ENCODE measurements around the gene KANTR. TPM values are rescaled to one million over a fixed set of nuclear protein-coding genes. Genes with fewer than 3 reads are reported as not detected.

Gene KANTR, protein sequence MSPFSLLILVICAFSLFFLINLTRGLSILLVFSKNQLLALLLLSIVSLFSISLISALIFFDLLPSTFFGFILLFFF
- 2.4 TPM for polyA plus RNA-seq (2012; ENCODE audit: low read depth, missing spikeins)

DNA sequence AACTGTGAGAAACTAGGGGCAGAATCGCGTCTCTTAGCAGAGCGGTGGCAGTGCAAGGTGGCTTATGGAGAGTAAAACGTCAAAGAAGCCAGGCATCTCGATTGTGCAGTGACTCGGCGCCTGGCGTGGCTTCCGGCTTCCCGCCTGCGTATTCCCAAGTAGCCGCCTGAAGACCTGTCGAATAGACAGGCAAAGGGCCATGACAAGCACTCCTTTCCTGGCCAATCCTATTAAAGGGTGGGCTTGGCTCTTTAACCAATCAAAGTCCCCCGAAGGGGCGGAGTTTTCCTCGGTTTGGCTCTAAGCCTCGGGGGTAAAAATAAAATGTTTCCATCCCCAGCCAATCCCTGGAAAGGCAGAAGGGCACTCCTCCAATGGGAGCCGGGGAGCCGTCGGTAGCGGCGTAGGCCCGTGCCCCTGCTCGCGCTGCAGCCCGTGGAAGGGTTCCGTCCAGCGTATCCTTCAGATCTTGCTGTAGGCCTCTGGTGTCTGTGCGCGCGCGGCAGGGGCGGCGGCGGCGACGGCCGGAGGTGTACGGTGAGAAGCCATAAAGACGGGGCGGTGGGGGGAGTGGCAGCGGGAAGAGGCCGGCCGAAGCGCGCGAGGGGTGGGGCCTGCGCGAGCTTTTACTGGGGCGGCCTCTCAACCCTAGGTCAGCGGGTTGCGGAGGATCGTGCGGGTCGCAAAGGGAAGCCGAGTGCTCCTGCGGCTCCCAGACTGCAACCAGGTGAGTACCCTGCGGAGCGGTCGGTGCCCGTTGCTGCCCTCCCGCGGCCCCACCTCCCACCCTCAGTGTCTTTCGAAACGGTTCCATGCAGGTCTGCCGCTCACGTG lies at the start of gene KANTR:
Gene KANTR (plus strand): TSS at position 395 of the 834 bp plus-strand sequence. CDS start 30,131 bp downstream, outside the sequence.
- DNase-seq (ENCODE audit: insufficient read length, low spot score), result peak; percentile 61
- FAIRE-seq, result no peak
- TF ChIP-seq TAF1 (IDR thresholded peaks at IDR 0.05; ENCODE audit: low read depth, low read length) (0 out of 2 replicates have a peak, but pooled peaks have one; percentile 6), POU2F2 (IDR thresholded peaks at IDR 0.05; ENCODE audit: low read depth, low read length) (no peak)

DNA sequence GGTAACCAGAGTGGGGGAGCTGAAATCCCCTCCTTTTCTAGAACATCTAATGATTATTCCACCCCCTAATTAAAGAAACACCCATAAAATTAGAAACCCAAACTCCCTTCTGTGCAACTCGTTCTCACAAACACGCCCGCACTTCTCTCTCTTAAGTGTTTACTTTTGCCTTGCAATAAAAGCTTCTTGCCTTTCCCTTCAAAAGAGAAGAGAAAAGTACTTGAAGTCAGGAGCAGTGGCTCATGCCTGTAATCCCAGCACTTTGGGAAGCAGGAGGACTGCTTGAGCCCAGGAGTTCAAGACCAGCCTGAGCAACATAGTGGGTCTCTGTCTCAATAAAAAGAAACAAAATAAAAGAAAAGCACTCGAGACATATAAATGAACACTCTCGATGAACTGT lies 48.9 kb upstream of the KANTR start:
- TF ChIP-seq POU2F2 (IDR thresholded peaks at IDR 0.05; ENCODE audit: low read depth, low read length) (no peak), TAF1 (IDR thresholded peaks at IDR 0.05; ENCODE audit: low read depth, low read length) (no peak), POLR2A (IDR thresholded peaks at IDR 0.05; ENCODE audit: low read depth, low read length) (no peak), PAX5 (IDR thresholded peaks at IDR 0.05; ENCODE audit: insufficient read depth, low read length, severe bottlenecking) (no peak), POLR2AphosphoS5 (IDR thresholded peaks at IDR 0.05; ENCODE audit: low read depth, low read length) (no peak), SPI1 (IDR thresholded peaks at IDR 0.05; ENCODE audit: low read depth, low read length) (no peak)
- DNase-seq (ENCODE audit: insufficient read length, low spot score) (no peak), FAIRE-seq (no peak)

DNA sequence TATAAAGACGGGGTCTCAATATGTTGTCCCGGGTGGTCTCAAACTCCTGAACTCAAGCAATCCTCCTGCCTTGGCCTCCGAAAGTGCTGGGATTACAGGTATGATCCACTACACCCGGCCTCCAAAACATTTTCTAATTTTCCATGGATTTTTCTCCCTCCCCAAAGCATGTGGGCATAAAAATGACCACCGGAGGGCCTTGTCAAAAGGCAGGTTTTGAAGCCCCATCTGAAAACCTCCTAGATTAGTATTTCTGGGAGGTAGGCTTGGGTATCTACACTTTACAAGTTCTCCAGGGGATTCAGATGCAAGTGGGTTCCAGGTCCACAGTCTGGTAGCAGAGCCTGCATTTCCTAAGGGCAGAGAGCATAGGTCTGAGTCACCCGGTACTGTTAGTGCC lies 46.7 kb upstream of the KANTR start:
- DNase-seq (ENCODE audit: insufficient read length, low spot score), result no peak
- no peak for TF ChIP-seq PAX5 (IDR thresholded peaks at IDR 0.05; ENCODE audit: insufficient read depth, low read length, severe bottlenecking)
- no peak for TF ChIP-seq TAF1 (IDR thresholded peaks at IDR 0.05; ENCODE audit: low read depth, low read length)
- TF ChIP-seq SPI1 (IDR thresholded peaks at IDR 0.05; ENCODE audit: low read depth, low read length), result no peak
- TF ChIP-seq POLR2A (IDR thresholded peaks at IDR 0.05; ENCODE audit: low read depth, low read length), result no peak
- TF ChIP-seq POLR2AphosphoS5 (IDR thresholded peaks at IDR 0.05; ENCODE audit: low read depth, low read length), result no peak
- no peak for TF ChIP-seq POU2F2 (IDR thresholded peaks at IDR 0.05; ENCODE audit: low read depth, low read length)
- FAIRE-seq, result no peak

DNA sequence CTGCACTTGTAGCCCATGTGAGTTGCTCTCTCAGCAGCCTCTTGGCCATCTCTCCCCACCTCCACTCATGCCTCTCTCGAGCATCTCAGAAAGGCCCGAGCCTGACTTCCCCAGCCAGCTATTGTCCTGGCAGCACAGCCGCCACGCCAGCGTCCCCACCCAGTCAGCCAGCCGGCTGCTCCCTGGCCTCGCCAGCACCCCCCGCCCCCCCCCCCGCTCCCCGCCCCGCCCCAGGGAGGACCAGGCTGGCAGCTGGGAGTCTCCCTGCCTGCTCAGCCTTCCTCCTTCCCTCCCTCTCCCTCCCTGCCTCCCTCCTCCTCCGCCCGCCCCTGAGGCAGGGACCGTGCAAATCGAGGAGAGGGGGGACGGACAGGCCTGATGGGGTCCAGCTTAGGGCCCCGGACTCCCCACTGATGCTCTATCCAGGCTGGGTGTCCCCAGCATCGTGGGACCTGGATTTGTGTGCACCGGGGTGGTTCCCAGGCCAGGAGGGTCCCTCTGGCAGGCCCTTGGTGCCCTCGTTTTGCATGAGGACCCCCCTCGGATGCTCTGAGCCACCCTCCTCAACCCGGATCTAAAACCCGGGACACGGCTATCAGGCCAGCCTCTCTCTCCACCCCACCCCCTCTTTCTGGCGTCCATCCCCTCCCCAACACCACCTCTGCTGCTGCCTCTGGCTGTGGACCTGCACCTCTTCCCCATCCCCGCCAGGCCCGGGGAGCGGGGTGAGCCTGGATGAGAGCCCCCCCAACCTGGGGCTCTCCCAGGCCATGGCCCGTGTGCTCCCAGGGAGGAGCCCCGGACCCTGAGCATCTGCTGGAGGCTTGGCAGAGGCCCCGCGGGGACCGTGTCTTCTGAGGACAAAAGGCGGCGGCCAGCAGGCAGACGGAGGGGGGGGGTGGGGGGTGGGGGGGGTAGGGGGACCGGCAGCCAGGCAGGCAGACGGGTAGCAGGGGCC lies 45.5 kb upstream of the KANTR start, which contains the start of gene GPR173:
Gene GPR173 (plus strand): TSS at position 621 of the 958 bp plus-strand sequence. CDS start 27,833 bp downstream, outside the sequence.
- TF ChIP-seq POLR2A (IDR thresholded peaks at IDR 0.05; ENCODE audit: low read depth, low read length), result no peak
- DNase-seq (ENCODE audit: insufficient read length, low spot score), result no peak
- no peak for FAIRE-seq

DNA sequence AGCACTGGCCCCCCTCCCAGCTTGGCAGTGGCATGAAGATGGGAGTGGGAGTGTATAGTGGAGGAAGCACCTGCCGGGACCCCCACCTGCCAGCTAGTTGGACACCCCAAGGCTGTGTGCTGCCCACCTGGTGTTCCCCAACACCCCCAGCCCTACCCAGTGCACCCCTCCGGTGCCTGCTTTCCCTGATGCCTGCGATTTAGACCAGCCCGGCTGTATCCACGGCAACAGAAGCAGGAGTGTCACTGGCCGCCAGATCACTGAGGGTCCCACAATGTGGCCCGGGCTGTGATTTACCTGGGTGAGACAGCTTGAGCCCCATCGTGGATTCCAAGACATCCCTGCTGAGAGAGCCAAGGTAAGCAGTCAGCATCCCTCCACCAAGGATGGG lies 44.8 kb upstream of the KANTR start:
- no peak for DNase-seq (ENCODE audit: insufficient read length, low spot score)
- no peak for FAIRE-seq
- TF ChIP-seq SPI1 (IDR thresholded peaks at IDR 0.05; ENCODE audit: low read depth, low read length), result no peak
- no peak for TF ChIP-seq POU2F2 (IDR thresholded peaks at IDR 0.05; ENCODE audit: low read depth, low read length)
- TF ChIP-seq TAF1 (IDR thresholded peaks at IDR 0.05; ENCODE audit: low read depth, low read length), result no peak
- no peak for TF ChIP-seq PAX5 (IDR thresholded peaks at IDR 0.05; ENCODE audit: insufficient read depth, low read length, severe bottlenecking)
- TF ChIP-seq POLR2AphosphoS5 (IDR thresholded peaks at IDR 0.05; ENCODE audit: low read depth, low read length), result no peak
- no peak for TF ChIP-seq POLR2A (IDR thresholded peaks at IDR 0.05; ENCODE audit: low read depth, low read length)

DNA sequence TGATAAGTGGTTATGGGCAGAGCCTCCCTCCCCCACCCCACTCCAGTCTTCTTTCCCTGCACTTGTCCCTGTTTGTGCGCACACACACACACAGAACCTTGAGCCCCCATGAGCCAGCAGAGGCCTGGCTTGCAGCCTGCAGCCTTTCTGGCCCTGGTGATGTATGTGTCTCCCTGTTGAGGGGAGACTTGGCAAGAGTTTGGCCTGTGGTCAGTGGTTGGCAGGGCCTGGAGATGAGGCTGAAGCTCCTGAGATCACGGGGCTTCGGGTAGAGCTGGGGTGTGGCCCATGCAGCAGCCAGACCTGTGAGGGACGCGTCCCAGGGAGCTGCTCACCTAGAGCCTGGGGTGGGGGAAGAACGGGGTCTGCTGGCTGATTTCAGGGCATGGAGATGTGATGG lies 43.1 kb upstream of the KANTR start:
- FAIRE-seq (no peak), DNase-seq (ENCODE audit: insufficient read length, low spot score) (no peak)
- no peak for TF ChIP-seq TAF1 (IDR thresholded peaks at IDR 0.05; ENCODE audit: low read depth, low read length)
- TF ChIP-seq POLR2AphosphoS5 (IDR thresholded peaks at IDR 0.05; ENCODE audit: low read depth, low read length), result no peak
- TF ChIP-seq POU2F2 (IDR thresholded peaks at IDR 0.05; ENCODE audit: low read depth, low read length), result no peak
- TF ChIP-seq PAX5 (IDR thresholded peaks at IDR 0.05; ENCODE audit: insufficient read depth, low read length, severe bottlenecking), result no peak
- TF ChIP-seq POLR2A (IDR thresholded peaks at IDR 0.05; ENCODE audit: low read depth, low read length), result no peak
- TF ChIP-seq SPI1 (IDR thresholded peaks at IDR 0.05; ENCODE audit: low read depth, low read length), result no peak

DNA sequence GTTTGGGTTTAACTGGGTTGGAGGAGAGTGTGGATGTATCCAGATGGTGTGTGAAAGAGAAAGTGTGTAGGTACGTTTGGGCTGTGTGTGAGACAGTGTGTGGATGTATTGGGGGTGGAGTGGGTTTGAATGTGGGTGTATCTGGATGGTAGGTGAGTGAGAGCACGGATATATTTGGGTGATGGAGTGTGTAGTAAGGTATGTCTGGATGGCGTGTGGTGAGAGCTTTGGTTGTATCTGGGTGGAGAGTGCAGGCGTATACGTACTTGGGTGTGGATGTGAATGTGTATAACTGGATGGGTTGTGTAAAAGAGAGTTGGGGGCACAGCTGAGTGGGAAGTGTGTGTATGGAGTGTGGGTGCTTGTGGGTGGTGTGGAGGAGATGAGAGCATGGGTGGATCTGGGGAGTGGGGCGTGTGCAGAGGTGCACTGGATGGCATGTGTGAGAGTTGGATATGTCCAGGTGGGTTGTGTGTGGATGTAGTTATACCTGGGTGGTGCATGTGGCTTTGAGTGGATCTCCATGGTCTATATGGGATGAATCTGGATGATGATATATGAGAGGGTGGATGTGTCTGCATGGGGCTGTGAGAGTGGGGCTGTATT lies 38.6 kb upstream of the KANTR start:
- no peak for DNase-seq (ENCODE audit: insufficient read length, low spot score)
- TF ChIP-seq POU2F2 (IDR thresholded peaks at IDR 0.05; ENCODE audit: low read depth, low read length) (no peak), POLR2AphosphoS5 (IDR thresholded peaks at IDR 0.05; ENCODE audit: low read depth, low read length) (no peak)
- FAIRE-seq, result peak; percentile 76

DNA sequence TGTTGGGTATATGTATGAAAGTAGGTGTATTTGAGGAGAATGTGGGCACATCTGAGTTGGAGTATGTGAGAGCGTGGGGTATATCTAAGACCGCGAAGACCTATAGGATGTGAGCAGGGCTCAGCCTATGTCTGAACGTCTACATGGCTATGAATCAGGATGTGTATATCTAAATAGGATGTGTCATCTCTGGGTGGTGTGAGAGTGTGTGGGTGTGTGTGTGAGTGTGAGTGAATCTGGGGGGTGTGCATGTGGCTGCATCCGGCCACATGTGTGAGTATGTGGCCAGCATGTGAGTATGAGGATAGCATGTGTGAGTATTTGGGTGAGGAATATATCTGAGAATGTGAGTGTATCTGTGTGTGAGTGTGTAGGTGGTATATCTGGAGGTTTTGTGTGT lies 37.6 kb upstream of the KANTR start:
- FAIRE-seq, result no peak
- no peak for TF ChIP-seq PAX5 (IDR thresholded peaks at IDR 0.05; ENCODE audit: insufficient read depth, low read length, severe bottlenecking)
- TF ChIP-seq POLR2AphosphoS5 (IDR thresholded peaks at IDR 0.05; ENCODE audit: low read depth, low read length), result no peak
- TF ChIP-seq POU2F2 (IDR thresholded peaks at IDR 0.05; ENCODE audit: low read depth, low read length), result no peak
- TF ChIP-seq SPI1 (IDR thresholded peaks at IDR 0.05; ENCODE audit: low read depth, low read length), result no peak
- no peak for TF ChIP-seq POLR2A (IDR thresholded peaks at IDR 0.05; ENCODE audit: low read depth, low read length)
- no peak for TF ChIP-seq TAF1 (IDR thresholded peaks at IDR 0.05; ENCODE audit: low read depth, low read length)
- DNase-seq (ENCODE audit: insufficient read length, low spot score), result no peak

DNA sequence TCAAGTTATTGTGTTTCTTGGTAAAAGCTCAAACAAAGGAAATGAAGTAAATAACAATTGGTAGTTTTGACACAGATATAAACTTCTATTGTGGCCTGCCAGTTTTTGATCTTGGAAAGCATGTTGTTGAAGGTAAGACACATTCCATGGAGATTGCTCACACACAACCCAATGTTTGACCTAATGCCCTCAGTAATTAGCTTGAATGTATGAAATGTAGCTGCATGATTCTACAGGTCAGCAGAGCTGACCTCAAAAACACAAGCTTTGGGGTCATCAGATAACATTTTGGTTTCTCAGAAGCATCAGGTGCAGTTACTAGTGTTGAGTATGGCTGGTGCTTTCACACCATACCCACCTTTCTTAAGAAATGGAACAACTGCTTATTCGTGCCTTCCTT lies 28.8 kb upstream of the KANTR start:
- DNase-seq (ENCODE audit: insufficient read length, low spot score) (no peak), FAIRE-seq (no peak)
- TF ChIP-seq SPI1 (IDR thresholded peaks at IDR 0.05; ENCODE audit: low read depth, low read length) (no peak), POU2F2 (IDR thresholded peaks at IDR 0.05; ENCODE audit: low read depth, low read length) (no peak), TAF1 (IDR thresholded peaks at IDR 0.05; ENCODE audit: low read depth, low read length) (no peak), POLR2AphosphoS5 (IDR thresholded peaks at IDR 0.05; ENCODE audit: low read depth, low read length) (no peak), POLR2A (IDR thresholded peaks at IDR 0.05; ENCODE audit: low read depth, low read length) (no peak), PAX5 (IDR thresholded peaks at IDR 0.05; ENCODE audit: insufficient read depth, low read length, severe bottlenecking) (no peak)
